ENCODE results near the gene PRODH2. TPM values are rescaled to one million over a fixed set of nuclear protein-coding genes. Genes with fewer than 3 reads are reported as not detected.

The PRODH2 gene
- total RNA-seq, 1 experiment from 2014 or later: not detected

DNA sequence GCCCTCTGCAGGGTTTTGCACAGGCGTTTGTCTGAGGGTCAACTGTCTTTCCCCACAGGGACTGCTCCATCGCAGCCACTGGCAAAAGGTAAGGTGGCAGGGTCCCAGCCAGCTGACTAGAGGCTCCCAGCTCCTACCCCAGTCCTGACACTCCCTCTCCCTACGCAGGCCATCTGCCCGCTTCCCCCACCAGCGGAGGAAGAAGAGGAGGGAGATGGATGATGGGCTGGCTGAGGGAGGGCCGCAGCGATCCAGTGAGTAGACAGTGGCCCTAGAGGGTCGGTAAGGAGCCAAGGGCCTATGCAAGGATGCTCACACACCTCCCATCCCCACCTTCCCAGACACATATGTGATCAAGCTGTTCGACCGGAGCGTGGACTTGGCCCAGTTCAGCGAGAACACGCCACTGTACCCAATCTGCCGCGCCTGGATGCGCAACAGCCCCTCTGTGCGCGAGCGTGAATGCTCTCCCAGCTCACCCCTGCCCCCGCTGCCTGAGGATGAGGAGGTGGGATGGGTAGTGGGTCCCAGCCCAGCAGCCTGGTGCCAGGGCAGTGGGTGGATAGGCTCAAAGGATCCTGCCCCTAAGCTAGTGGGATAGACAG is 59.8 kb downstream of the PRODH2 start:
- no peaks in the 10 kb centered on the region for H3K36me3 ChIP-seq (ENCODE audit: low read depth, low read length)
- no peak overlapping the region for H3K4me2 ChIP-seq (ENCODE audit: low read length)
- H3K4me3 ChIP-seq (ENCODE audit: low read length): no peak overlapping the region
- TF ChIP-seq EZH2phosphoT487 (IDR thresholded peaks at IDR 0.05; ENCODE audit: borderline replicate concordance, low read length) (no peak), EZH2 (IDR thresholded peaks at IDR 0.05; ENCODE audit: low read length, unreplicated experiment) (no peak), CTCF (conservative IDR thresholded peaks at IDR 0.05; ENCODE audit: low read depth, low read length) (no peak)
- H3K4me1 ChIP-seq (ENCODE audit: insufficient read depth, low read length): peaks cover 15% of the 10 kb centered on the region
- peaks cover 3% of the 10 kb centered on the region for H3F3A ChIP-seq (ENCODE audit: low read length, unreplicated experiment)
- no peaks in the 10 kb centered on the region for H3K9me2 ChIP-seq (replicated peaks; ENCODE audit: low read length)
- no peak overlapping the region for H3K27ac ChIP-seq (ENCODE audit: low read length)
- ATAC-seq (no peak), DNase-seq (no peak)
- H3K9me3 ChIP-seq (ENCODE audit: low read length): no peaks in the 10 kb centered on the region
- intact Hi-C loops (cut with micrococcal nuclease): no loop called here
- CTCF ChIA-PET: no interaction called here
- POLR2A ChIA-PET (ENCODE audit: unreplicated experiment): no interaction called here
- BruUV-seq (replicated peaks): no TSS peak
- H3K79me2 ChIP-seq (ENCODE audit: low read length): peaks cover 13% of the 10 kb centered on the region
- H2AFZ ChIP-seq (ENCODE audit: low read length): no peak overlapping the region
- no peaks in the 10 kb centered on the region for H3K27me3 ChIP-seq (ENCODE audit: low read length)
- no peak overlapping the region for H3K9ac ChIP-seq (ENCODE audit: low read length)
- H4K20me1 ChIP-seq (ENCODE audit: low read length): no peaks in the 10 kb centered on the region

GRCh38 chr19:35751839-35752745 is 60.6 kb downstream of the PRODH2 start:
- no peaks in the 10 kb centered on the region for H3K9me2 ChIP-seq (replicated peaks; ENCODE audit: low read length)
- H3K4me2 ChIP-seq (ENCODE audit: low read length): no peak overlapping the region
- H2AFZ ChIP-seq (ENCODE audit: low read length): no peak overlapping the region
- POLR2A ChIA-PET (ENCODE audit: unreplicated experiment): no interaction called here
- intact Hi-C loops (cut with micrococcal nuclease): no loop called here
- peaks cover 2% of the 10 kb centered on the region for H3F3A ChIP-seq (ENCODE audit: low read length, unreplicated experiment)
- H3K4me1 ChIP-seq (ENCODE audit: insufficient read depth, low read length): peaks cover 13% of the 10 kb centered on the region
- no TSS peak for BruUV-seq (replicated peaks)
- H3K36me3 ChIP-seq (ENCODE audit: low read depth, low read length): no peaks in the 10 kb centered on the region
- H3K27me3 ChIP-seq (ENCODE audit: low read length): no peaks in the 10 kb centered on the region
- TF ChIP-seq EZH2phosphoT487 (IDR thresholded peaks at IDR 0.05; ENCODE audit: borderline replicate concordance, low read length) (no peak), CTCF (conservative IDR thresholded peaks at IDR 0.05; ENCODE audit: low read depth, low read length) (no peak), EZH2 (IDR thresholded peaks at IDR 0.05; ENCODE audit: low read length, unreplicated experiment) (no peak)
- H3K27ac ChIP-seq (ENCODE audit: low read length): no peak overlapping the region
- H3K9ac ChIP-seq (ENCODE audit: low read length): no peak overlapping the region
- no peaks in the 10 kb centered on the region for H4K20me1 ChIP-seq (ENCODE audit: low read length)
- CTCF ChIA-PET: no interaction called here
- ATAC-seq: no peak
- no peak overlapping the region for H3K4me3 ChIP-seq (ENCODE audit: low read length)
- peaks cover 13% of the 10 kb centered on the region for H3K79me2 ChIP-seq (ENCODE audit: low read length)
- H3K9me3 ChIP-seq (ENCODE audit: low read length): no peaks in the 10 kb centered on the region
- DNase-seq: no peak

DNA sequence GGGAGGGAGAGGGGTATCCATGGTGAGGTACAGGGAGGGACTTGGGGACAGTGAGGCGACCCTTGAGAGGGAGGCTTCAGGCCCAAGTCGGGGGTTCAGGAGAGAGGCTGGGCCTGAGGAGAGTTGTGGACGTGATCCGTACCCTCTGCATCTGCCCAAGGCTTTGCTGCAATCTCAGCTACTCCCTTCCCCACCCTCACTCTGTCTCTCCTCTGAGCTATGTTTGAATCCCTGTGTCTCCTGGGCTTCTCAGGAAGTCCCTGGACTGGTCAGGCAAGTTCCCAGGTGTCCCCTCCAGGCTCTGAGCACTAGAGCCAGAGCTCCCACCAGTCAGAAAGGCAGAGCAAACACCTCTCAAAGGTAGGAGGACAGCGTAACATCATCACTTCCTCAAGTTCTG is 62.5 kb downstream of the PRODH2 start:
- peaks cover 26% of the 10 kb centered on the region for H3K79me2 ChIP-seq (ENCODE audit: low read length)
- no peak overlapping the region for H3K9ac ChIP-seq (ENCODE audit: low read length)
- peak overlapping the region; percentile 97; the same call in 1 of the 2 replicates for H3K4me2 ChIP-seq (ENCODE audit: low read length)
- BruUV-seq (replicated peaks): no TSS peak
- DNase-seq: peak; percentile 6
- no peak overlapping the region for H3K4me3 ChIP-seq (ENCODE audit: low read length)
- no peak for TF ChIP-seq EZH2phosphoT487 (IDR thresholded peaks at IDR 0.05; ENCODE audit: borderline replicate concordance, low read length)
- TF ChIP-seq EZH2 (IDR thresholded peaks at IDR 0.05; ENCODE audit: low read length, unreplicated experiment): no peak
- TF ChIP-seq CTCF (conservative IDR thresholded peaks at IDR 0.05; ENCODE audit: low read depth, low read length): no peak
- H3K27me3 ChIP-seq (ENCODE audit: low read length): no peaks in the 10 kb centered on the region
- H3K9me3 ChIP-seq (ENCODE audit: low read length): no peaks in the 10 kb centered on the region
- no peak overlapping the region for H3K27ac ChIP-seq (ENCODE audit: low read length)
- H3F3A ChIP-seq (ENCODE audit: low read length, unreplicated experiment): no peaks in the 10 kb centered on the region
- no peak for ATAC-seq
- H2AFZ ChIP-seq (ENCODE audit: low read length): no peak overlapping the region
- H4K20me1 ChIP-seq (ENCODE audit: low read length): no peaks in the 10 kb centered on the region
- no peaks in the 10 kb centered on the region for H3K36me3 ChIP-seq (ENCODE audit: low read depth, low read length)
- peaks cover 18% of the 10 kb centered on the region for H3K4me1 ChIP-seq (ENCODE audit: insufficient read depth, low read length)
- POLR2A ChIA-PET (ENCODE audit: unreplicated experiment): no interaction called here
- no peaks in the 10 kb centered on the region for H3K9me2 ChIP-seq (replicated peaks; ENCODE audit: low read length)
- intact Hi-C loops (cut with micrococcal nuclease): no loop called here
- CTCF ChIA-PET: no interaction called here

Data from PC-3 (cell line).